Hepatocyte (in vitro differentiated cells): Measurements from ENCODE around the gene INPP5F. TPM values are rescaled to one million over a fixed set of nuclear protein-coding genes. Genes with fewer than 3 reads are reported as not detected.

Experiments
- DNase-seq: peaks from one replicate; pipeline ENCODE4 v3.0.0-alpha.2; 2016; ENCODE audit warnings: low spot score
- H2AFZ ChIP-seq: fragments of 200-600 bp; sonication (generic); 2 replicates; pipeline ENCODE4 v1.6.0; 2016; ENCODE audit warnings: antibody characterized with exemption, mild to moderate bottlenecking
- H3K27ac ChIP-seq: fragments of 200-600 bp; sonication (generic); 2 replicates; pipeline ENCODE4 v1.5.1; 2016; ENCODE audit warnings: mild to moderate bottlenecking
- H3K27me3 ChIP-seq: fragments of 200-600 bp; sonication (generic); 2 replicates; pipeline ENCODE4 v1.6.1; 2016
- H3K36me3 ChIP-seq: fragments of 200-600 bp; sonication (generic); replicated peaks from 2 replicates; pipeline ENCODE4 v1.5.1; 2016; ENCODE audit warnings: low read depth; ENCODE audit not compliant: insufficient read depth
- H3K4me1 ChIP-seq: fragments of 200-600 bp; sonication (generic); 2 replicates; pipeline ENCODE4 v1.5.1; 2016; ENCODE audit warnings: mild to moderate bottlenecking, moderate library complexity; ENCODE audit not compliant: insufficient read depth
- H3K4me2 ChIP-seq: fragments of 200-600 bp; sonication (generic); 2 replicates; pipeline ENCODE4 v1.6.0; 2016
- H3K4me3 ChIP-seq: fragments of 200-600 bp; sonication (generic); 2 replicates; pipeline ENCODE4 v1.5.1; 2016; ENCODE audit warnings: mild to moderate bottlenecking
- H3K79me2 ChIP-seq: fragments of 200-600 bp; sonication (generic); 2 replicates; pipeline ENCODE4 v1.6.0; 2017; ENCODE audit warnings: mild to moderate bottlenecking
- H3K9me2 ChIP-seq: fragments of 200-600 bp; sonication (generic); replicated peaks from 2 replicates; pipeline ENCODE4 v1.6.0; 2017; ENCODE audit warnings: mild to moderate bottlenecking; ENCODE audit not compliant: insufficient read depth
- H3K9me3 ChIP-seq: fragments of 200-600 bp; sonication (generic); 2 replicates; pipeline ENCODE4 v1.5.1; 2016; ENCODE audit warnings: low read depth, mild to moderate bottlenecking
- H4K20me1 ChIP-seq: fragments of 200-600 bp; sonication (generic); 2 replicates; pipeline ENCODE4 v1.6.0; 2016; ENCODE audit warnings: mild to moderate bottlenecking; ENCODE audit not compliant: insufficient read depth, poor library complexity, severe bottlenecking
- CTCF ChIP-seq: fragments of 200-600 bp; sonication (generic); IDR thresholded peaks from 2 replicates; pipeline ENCODE4 v1.5.1; 2016; ENCODE audit warnings: antibody characterized with exemption, mild to moderate bottlenecking; ENCODE audit not compliant: poor library complexity
- EZH2 ChIP-seq: fragments of 200-600 bp; sonication (generic); IDR thresholded peaks from 2 replicates; pipeline ENCODE4 v1.6.1; 2016; ENCODE audit warnings: antibody characterized with exemption, mild to moderate bottlenecking, borderline replicate concordance
- EZH2phosphoT487 ChIP-seq: fragments of 200-600 bp; sonication (generic); IDR thresholded peaks from one replicate; pipeline ENCODE4 v1.6.1; 2018; ENCODE audit warnings: antibody characterized with exemption, mild to moderate bottlenecking, low read depth, moderate library complexity; ENCODE audit not compliant: unreplicated experiment, severe bottlenecking
- whole genome bisulfite sequencing: methylation state at CpG from one replicate; pipeline ENCODE4 v1.1.6; 2016; ENCODE audit warnings: low lambda C conversion rate; ENCODE audit errors: missing lambda C conversion rate; 5-methylcytosine and 5-hydroxymethylcytosine counted together
- polyA plus RNA-seq: library from polyadenylated mRNA; unstranded; fragments of >200 nt; fragmentation: Nextera tagmentation; extraction: Ambion mirVana; gene quantifications from 2 replicates; pipeline ENCODE4 v1.2.1, GENCODE V29; 2016
- total RNA-seq: library from RNA; depleted of rRNA; stranded (reverse); fragments of >200 nt; gene quantifications from 2 replicates; pipeline ENCODE4 v1.2.3, GENCODE V29; 2014

INPP5F gene
- total and polyA plus RNA-seq, 2 experiments from 2014 or later: 9.9 to 44.4 TPM

DNA sequence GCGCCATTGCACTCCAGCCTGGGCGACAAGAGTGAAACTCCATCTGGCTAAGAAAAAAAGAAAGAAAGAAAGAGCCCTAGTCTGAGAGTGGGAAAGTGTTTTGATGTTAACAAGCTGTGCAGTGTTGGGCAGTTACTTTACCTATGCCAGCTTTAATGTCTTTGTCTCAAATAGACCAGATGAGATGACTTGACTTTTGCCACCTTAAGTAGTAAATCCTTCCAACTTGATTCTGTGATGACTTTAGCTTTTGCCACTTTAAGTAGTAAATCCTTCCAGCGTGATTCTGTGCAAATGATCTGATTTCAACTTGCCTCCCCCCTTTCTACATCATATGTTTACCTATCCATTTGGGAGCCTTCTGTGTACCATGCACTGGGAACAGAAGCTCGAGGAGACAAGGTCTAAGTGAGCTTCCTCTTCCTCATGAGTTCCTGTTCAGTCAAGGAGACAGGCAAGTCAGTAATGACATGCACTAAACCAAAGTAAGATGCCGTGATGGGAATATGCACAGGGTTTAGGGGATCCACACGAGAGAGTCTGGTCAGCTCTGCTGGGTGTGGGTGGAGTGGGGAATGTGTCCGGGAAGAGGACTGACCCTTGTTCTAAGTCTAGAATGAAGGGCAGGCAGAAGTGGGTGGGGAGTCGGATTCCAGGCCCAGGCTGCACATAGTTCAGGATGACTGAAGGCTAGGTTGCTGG lies 17.2 kb downstream of the INPP5F start:
- H4K20me1 ChIP-seq: no peaks in the 10 kb centered on the region
- WGBS: 52% methylated on average over 8 of the region's 8 CpGs
- H2AFZ ChIP-seq: no peak overlapping the region
- H3K4me2 ChIP-seq: peak overlapping the region; percentile 38
- H3K27ac ChIP-seq: peak overlapping the region; percentile 80
- no peaks in the 10 kb centered on the region for H3K36me3 ChIP-seq
- no peak overlapping the region for H3K4me3 ChIP-seq
- H3K9me2 ChIP-seq: no peaks in the 10 kb centered on the region
- no peaks in the 10 kb centered on the region for H3K9me3 ChIP-seq
- H3K27me3 ChIP-seq: no peaks in the 10 kb centered on the region
- no peak for TF ChIP-seq EZH2phosphoT487
- no peak for TF ChIP-seq EZH2
- no peak for TF ChIP-seq CTCF
- peaks cover 67% of the 10 kb centered on the region for H3K79me2 ChIP-seq
- DNase-seq: peak; percentile 55
- peaks cover 12% of the 10 kb centered on the region for H3K4me1 ChIP-seq

GRCh38 chr10:119747940-119748339 lies 22.1 kb downstream of the INPP5F start:
- H3K4me3 ChIP-seq: no peak overlapping the region
- no peaks in the 10 kb centered on the region for H4K20me1 ChIP-seq
- 95% methylated on average over 12 of the region's 12 CpGs for WGBS
- no peak for DNase-seq
- peaks cover 39% of the 10 kb centered on the region for H3K79me2 ChIP-seq
- TF ChIP-seq EZH2 (no peak), CTCF (no peak), EZH2phosphoT487 (no peak)
- H3K9me2 ChIP-seq: no peaks in the 10 kb centered on the region
- H2AFZ ChIP-seq: no peak overlapping the region
- H3K4me2 ChIP-seq: no peak overlapping the region
- H3K9me3 ChIP-seq: no peaks in the 10 kb centered on the region
- H3K27me3 ChIP-seq: no peaks in the 10 kb centered on the region
- no peak overlapping the region for H3K27ac ChIP-seq
- no peaks in the 10 kb centered on the region for H3K36me3 ChIP-seq
- peaks cover 5% of the 10 kb centered on the region for H3K4me1 ChIP-seq

- peaks cover 10% of the 10 kb centered on the region for H3K4me1 ChIP-seq
- 94% methylated on average over 11 of the region's 12 CpGs for WGBS
- TF ChIP-seq CTCF (no peak), EZH2 (no peak), EZH2phosphoT487 (no peak)
These were observed 23.0 kb downstream of the INPP5F start for GRCh38 chr10:119748871-119749270.

More at GRCh38 chr10:119748871-119749270, 23.0 kb downstream of the INPP5F start:
- Histone ChIP-seq H3K9me3 (no peaks in the 10 kb centered on the region), H3K27me3 (no peaks in the 10 kb centered on the region), H2AFZ (no peak overlapping the region), H3K4me3 (no peak overlapping the region), H4K20me1 (no peaks in the 10 kb centered on the region), H3K79me2 (peaks cover 39% of the 10 kb centered on the region), H3K4me2 (no peak overlapping the region), H3K36me3 (no peaks in the 10 kb centered on the region), H3K9me2 (no peaks in the 10 kb centered on the region), H3K27ac (no peak overlapping the region)
- DNase-seq: no peak
